ENCODE data around the gene ISCA2. TPM values are rescaled to one million over a fixed set of nuclear protein-coding genes. Genes with fewer than 3 reads are reported as not detected.

ISCA2 gene
- total RNA-seq, 1 experiment from 2014 or later, result 37.5 TPM

- Histone ChIP-seq H2BK12ac (ENCODE audit: insufficient read length, low read depth, low read length) (no peak overlapping the region), H3K27me3 (ENCODE audit: insufficient read depth, low read length) (no peaks in the 10 kb centered on the region), H3K23ac (ENCODE audit: insufficient read length, low read depth, low read length) (no peak overlapping the region), H2BK120ac (ENCODE audit: low read depth, low read length, poor library complexity, severe bottlenecking) (no peak overlapping the region), H2AFZ (ENCODE audit: low read length) (no peak overlapping the region), H3K4me2 (ENCODE audit: insufficient read depth, insufficient read length, low read length) (no peak overlapping the region), H3K18ac (ENCODE audit: insufficient read length, low read depth, low read length) (no peak overlapping the region), H3K56ac (ENCODE audit: insufficient read length, low read depth, low read length) (no peak overlapping the region), H3K9ac (ENCODE audit: extremely low read depth, insufficient read length, low read length) (no peak overlapping the region), H3K4me1 (ENCODE audit: insufficient read depth, low read length) (no peaks in the 10 kb centered on the region), H2AK5ac (ENCODE audit: insufficient read length, low read length) (no peak overlapping the region), H4K5ac (ENCODE audit: insufficient read length, low read depth, low read length) (no peak overlapping the region), H3K23me2 (ENCODE audit: insufficient read length, low read depth, low read length, poor library complexity, severe bottlenecking) (no peaks in the 10 kb centered on the region), H2BK5ac (ENCODE audit: insufficient read length, low read length) (no peak overlapping the region), H4K20me1 (ENCODE audit: control insufficient read depth, insufficient read depth, insufficient read length) (no peaks in the 10 kb centered on the region), H2BK20ac (ENCODE audit: low read depth, low read length, poor library complexity, severe bottlenecking) (no peak overlapping the region), H3T11ph (ENCODE audit: low read length) (no peak overlapping the region), H3K4ac (ENCODE audit: low read depth, low read length) (no peak overlapping the region), H3K79me1 (ENCODE audit: insufficient read depth, low read depth, low read length, poor library complexity, severe bottlenecking) (no peaks in the 10 kb centered on the region), H4K91ac (ENCODE audit: insufficient read length, low read depth, low read length) (no peak overlapping the region), H4K8ac (replicated peaks; ENCODE audit: insufficient read length, low read depth, low read length) (no peak overlapping the region), H3K14ac (ENCODE audit: insufficient read depth, low read length) (no peak overlapping the region), H2BK15ac (ENCODE audit: low read depth, low read length) (no peak overlapping the region), H3K27ac (ENCODE audit: insufficient read length, low read depth, low read length) (no peak overlapping the region), H3K9me3 (ENCODE audit: control insufficient read depth, low read depth, low read length) (no peaks in the 10 kb centered on the region), H3K79me2 (ENCODE audit: insufficient read depth, low read length) (no peaks in the 10 kb centered on the region)
- no CpG with 5 or more reads among the region's 14 CpGs for WGBS (ENCODE audit: extremely low coverage, insufficient read length, low lambda C conversion rate)
- DNase-seq, result no peak
- no peak overlapping the region for H3K4me3 Mint-ChIP-seq
- H3K9me3 Mint-ChIP-seq, result no peaks in the 10 kb centered on the region
- peaks cover 17 to 32% of the 10 kb centered on the region in 2 experiments for H3K4me1 Mint-ChIP-seq
- no peak for TF ChIP-seq CTCF (conservative IDR thresholded peaks at IDR 0.05)
- H3K27me3 Mint-ChIP-seq (ENCODE audit: low read depth), result peaks cover 6% of the 10 kb centered on the region
- H3K27ac Mint-ChIP-seq, result no peak overlapping the region
- no peaks in the 10 kb centered on the region for H3K36me3 Mint-ChIP-seq (ENCODE audit: insufficient read depth in 1 of 3, low read depth in 3 of 3)
Observed at GRCh38 chr14:74528406-74528805, 34.8 kb downstream of the ISCA2 start.
